Activated CD4-positive, alpha-beta T cell treated with anti-CD3 and anti-CD28 coated beads, Interleukin-10, Interleukin-2, amounts not matched to agents 100 ng/mL and 50 ng/mL, durations not matched to agents 16 hours and 8 hours (primary cell): ENCODE measurements around the gene FOXL1.
"Not testable (repeated sequence)": the region's sequence is repeated elsewhere in the genome, so short reads cannot be mapped to it uniquely, and the experiment has no call there.

Experiments used
- DNase-seq: peaks from one replicate; pipeline ENCODE4 v3.0.0-alpha.2; 2020

Gene FOXL1

DNA sequence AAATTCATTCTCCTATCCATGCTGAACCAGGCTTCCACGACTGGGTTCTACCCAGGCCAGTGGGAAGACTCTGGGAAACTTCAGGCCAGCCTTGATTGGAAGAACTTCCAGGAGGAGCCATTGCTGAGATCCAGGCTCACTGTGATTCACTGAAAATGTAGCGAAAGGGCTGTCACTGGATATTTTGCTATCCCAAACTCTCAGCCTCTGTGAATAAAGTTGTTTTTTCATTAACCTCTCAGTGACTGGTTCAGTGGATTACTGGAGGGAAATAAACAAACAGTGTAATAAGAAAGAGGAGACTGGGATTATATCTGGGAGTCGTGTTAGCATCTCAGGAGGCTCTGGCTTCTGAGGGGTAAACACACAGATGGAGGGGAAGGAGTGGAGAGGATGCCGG lies 3.1 kb downstream of the FOXL1 start:
- DNase-seq: no peak

- DNase-seq: no peak
Measured at GRCh38 chr16:86584071-86584685, 5.8 kb downstream of the FOXL1 start.

DNA sequence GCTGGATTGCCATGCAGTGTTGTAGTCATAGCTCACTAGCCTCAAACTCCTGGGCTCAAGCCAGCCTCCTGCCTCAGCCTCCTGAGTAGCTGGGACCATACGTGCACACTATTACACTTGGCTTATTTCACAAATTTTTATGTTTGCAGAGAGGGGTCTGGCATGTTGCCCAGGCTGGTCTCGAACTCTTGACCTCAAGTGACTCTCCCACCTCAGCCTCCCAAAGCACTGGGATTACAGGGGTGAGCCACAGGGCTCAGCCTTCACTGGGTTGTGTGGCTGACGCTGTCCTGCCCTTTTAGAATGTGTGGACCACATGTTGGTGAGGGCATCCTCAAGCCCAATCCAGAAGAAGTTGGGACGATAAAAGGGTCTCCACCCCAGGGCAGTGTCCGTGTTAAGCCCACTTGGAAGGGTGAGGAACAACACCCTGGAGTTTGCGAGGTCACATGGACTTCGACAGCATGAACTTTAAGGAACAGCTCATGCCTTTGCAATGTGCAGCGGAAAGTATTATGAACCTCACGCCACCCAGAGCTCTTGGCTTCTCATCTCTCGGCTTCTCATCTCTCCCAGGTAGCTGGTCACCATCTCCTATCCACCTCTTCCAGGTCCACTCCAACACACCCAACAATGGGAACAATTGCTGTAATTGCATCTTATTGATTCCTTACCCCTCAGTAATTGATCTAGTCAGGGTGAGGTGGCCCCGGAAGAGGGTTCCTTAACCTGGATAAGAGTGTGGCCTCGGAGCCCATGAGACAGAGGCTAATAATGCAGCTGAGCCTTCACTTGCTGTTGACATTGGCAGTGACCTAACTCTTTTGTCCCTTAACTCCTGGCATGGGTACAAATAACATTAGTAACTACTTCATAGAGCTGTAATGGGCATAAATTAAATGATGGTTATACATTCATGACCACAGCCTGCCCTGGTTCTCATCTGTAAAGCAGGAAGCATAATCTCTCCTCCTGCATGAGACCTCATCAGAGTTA lies 6.7 kb downstream of the FOXL1 start:
- DNase-seq: no peak

DNA sequence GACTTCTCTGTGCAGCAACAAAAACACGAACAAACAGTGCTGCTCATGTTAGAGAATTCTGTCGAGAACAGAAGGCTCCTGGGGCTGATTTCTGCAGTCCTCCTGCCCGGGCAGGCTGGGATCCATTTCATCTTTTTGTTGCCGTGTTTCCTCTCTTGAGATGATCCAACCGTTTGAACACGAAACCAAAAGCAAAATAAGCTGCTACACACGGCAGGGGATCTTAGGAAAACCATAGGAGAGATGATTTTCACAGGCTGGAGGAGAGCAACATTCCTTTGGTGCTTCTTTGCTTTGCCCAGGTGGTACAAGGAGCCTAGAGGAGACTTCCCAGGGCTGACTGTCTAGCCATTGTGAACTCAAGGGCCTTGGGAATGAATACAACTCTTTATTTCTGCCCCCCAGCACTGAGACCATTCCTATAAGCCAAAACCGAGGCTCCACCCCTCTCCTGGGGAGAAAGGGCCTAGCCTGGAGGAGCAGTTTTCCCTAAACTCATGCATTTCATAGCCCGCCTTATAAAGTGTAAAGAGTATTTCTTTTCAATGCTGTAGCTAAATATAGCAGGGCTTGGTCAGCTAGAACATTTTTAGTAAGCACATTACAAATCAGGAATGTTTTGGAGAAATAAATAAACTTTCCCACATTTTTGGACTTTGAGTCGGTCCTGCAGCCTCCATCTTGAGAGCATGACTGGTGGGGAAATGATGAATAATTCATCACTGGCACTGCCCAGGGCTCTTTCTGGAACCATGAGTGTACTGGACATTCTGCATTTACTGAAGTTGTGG lies 7.7 kb downstream of the FOXL1 start:
- no peak for DNase-seq

DNA sequence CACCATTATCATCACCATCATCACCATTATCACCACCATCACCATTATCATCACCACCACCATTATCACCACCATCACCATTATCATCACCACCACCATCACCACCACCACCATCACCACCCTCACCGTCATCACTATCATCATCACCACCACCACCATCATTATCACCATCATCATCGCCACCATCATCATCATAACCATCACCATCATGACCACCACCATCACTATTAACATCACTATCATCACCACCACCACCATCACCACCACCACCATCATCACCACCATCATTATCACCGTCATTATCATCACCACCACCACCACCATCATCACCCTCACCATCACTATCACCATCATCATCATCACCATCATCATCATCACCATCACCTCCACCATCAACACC lies 9.1 kb downstream of the FOXL1 start:
- DNase-seq: no peak

DNA sequence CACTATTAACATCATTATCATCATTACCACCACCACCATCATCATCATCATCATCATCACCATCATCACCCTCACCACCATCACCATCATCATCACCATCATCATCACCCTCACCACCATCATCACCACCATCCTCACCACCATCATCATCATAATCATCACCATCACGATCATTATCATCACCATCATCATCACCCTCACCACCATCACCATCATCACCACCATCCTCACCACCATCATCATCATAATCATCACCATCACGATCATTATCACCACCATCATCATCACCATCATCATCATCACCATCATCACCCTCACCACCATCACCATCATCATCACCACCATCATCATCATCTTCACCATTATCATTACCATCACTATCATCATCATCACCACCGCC lies 9.6 kb downstream of the FOXL1 start:
- DNase-seq: not testable (repeated sequence)

DNA sequence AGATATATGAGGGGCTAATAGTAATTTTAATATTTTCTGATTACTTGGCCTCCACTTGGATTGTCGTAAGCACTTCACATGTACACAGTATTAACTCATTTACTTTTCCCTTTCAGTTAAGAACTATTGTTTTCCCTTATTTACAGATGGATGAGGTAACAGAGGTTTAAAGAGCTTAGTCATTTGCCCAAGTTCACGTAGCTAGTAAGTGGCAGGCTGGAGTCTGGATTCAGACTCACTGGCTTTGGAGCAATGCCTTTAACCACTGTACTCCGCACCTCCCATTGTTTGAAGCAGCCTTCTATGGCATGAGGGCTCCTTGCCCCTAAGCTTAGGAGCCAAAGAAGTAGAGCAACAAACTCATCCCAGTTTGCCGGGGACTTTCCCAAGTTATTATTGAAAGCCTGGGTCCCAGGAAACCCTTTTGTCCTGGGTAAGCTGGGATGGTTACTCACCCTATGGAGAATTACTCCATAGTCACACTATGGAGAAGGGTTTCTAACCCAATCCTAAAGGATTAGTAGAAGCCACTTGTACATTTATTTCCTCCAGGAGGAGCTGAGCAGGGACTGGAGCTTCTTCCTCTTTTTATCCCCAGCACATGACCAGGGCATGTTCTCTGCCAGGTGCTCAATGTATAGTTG lies 12.3 kb downstream of the FOXL1 start:
- no peak for DNase-seq

DNA sequence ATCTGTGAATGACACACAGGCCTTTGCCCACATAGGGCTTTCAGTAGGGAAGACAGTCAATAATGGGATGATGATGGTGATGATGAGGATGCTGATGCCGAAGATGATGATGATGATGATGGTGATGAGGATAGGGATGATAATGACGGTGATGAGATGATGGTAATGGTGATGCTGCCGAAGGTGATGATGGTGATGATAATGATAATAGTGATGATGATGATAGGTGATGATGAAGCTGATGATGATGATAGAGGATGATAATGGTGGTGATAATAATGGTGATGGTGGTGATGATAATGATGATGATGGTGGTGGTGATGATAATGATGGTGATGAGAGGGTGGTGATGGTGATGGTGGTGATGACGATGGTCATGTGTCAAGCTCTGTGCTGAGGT lies 12.9 kb downstream of the FOXL1 start:
- DNase-seq: no peak

DNA sequence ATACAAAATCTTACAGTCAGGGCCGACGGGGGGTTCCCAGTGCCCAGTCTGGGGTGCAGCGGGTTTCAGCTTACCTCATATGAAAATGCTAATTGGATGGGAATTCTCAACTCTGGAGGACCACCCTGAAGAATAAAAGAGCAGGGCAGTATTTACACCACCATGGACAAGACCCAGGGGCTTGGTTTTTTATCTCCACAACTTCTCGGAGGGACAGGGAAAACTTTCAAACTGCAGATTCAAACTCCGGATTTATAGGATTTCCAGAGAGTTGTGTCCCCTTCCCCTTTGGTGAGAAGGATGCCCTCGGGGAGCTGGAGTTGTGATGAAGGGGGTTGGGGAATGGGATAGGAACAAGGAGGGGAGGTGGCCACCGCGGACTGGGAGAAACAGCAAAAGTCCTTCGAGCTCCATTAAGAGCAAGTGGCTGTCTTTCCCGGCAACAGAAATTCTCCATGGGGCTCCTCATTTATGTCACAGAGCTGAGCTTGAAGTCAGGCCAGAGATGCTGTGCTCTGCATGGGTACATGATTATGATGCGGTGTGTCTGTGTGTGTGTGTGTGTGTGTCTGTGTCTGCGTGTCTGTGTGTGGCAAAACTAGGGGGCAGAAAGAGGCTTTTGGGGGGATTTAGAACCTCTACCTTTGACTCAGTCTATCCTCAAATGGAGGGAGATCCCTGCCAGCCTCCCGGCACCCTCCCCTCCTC lies 15.7 kb downstream of the FOXL1 start:
- DNase-seq: no peak

DNA sequence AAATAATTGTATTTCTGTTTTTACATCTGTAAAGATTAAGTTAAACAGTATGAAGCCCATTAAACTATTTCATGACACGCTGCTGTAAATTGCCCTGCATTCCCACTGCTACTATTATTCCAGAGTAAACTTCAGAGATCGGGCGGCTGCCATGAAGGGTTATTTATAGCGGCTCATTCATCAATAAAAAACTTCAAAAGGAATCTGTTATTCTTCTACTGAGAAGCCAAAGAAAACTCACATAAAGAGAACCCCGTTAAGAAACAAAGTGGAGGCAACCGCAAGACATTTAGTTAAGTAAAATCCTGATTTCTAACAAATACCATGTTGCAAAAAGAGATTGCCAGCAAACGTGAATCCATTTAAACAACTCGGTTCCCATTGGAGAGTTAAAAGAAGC lies 16.4 kb downstream of the FOXL1 start:
- no peak for DNase-seq

- DNase-seq: no peak
Measured at GRCh38 chr16:86595983-86596605, 17.7 kb downstream of the FOXL1 start.

- no peak for DNase-seq
Measured at GRCh38 chr16:86597126-86597879, 19.0 kb downstream of the FOXL1 start.

DNA sequence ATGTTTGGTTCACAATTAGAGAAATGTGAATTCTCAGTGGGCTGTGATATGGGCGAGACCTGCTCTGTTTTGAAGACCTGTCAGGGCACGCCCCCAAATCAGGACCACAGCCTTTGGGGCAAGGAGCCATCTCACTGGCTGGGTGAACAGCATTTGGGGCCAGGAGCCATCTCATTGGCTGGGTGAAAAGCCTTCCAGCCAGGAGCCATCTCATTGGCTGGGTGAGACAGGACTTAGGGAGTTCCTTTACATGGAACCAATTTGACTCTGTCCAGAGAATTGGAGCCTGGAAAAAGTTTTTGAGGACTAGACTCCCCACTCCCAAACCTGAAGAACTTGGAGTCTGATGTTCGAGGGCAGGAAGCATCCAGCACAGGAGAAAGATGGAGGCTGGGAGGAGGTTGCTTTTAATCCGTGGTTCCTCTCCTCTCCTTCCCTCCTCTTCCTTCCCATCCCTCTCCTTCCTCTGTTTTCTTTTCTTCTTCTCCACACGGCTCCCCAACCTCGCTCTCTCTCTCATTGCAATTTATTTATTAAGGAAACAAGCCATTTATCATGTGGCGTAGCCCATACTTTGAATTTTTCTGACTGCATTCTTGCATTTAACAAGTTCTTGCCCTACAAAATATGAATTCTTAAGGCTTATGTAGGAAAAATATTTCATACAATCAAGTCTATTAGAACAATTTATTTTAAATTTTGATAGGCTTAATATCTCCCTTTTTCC lies 19.7 kb downstream of the FOXL1 start:
- DNase-seq: no peak

GRCh38 chr16:86598607-86599565 lies 20.5 kb downstream of the FOXL1 start:
- DNase-seq: no peak

GRCh38 chr16:86601356-86601755 lies 23.0 kb downstream of the FOXL1 start:
- DNase-seq: no peak

GRCh38 chr16:86602521-86602920 lies 24.2 kb downstream of the FOXL1 start:
- DNase-seq: no peak

GRCh38 chr16:86604436-86605193 lies 26.3 kb downstream of the FOXL1 start:
- peak; percentile 27 for DNase-seq

DNA sequence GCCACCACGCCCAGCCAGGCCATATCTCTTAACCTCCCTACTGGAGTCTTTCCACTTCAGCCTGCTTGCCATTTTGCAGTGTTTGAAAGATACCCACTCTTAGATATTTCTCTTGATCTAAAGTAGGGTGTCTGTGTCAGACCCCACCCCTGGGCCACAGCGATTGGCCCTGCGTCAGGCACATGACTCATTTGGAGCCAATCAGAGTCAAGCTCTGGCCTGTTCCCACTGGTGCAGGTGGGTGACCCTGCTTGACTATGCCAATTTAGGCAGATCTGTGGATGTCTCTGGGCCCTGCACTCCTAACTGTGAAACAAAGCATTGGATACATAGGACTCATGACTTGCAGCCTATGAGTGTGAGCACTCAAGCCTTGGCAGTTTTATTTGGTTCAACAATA lies 27.6 kb downstream of the FOXL1 start:
- DNase-seq: no peak
